Body of pancreas (tissue), 4 donors: Measurements from ENCODE around the gene CLMN.

ENCODE experiments used
- POLR2A ChIP-seq, 3 donors: fragments of 450-650 bp; IDR thresholded peaks; one replicate each; pipeline ENCODE4 v1.6.1; 2016; ENCODE audit warnings: antibody characterized with exemption in 3 of 3, mild to moderate bottlenecking in 2 of 3
- TF ChIP-seq, protein P1 (sequence below), 7 experiments: fragments of 450-650 bp in 4 of 7; fragments of 200-600 bp in 3 of 7; sonication (generic) in 3 of 7; IDR thresholded peaks; one replicate each; pipeline ENCODE4 v1.5.1; 2016 to 2019; ENCODE audit warnings: antibody characterized with exemption in 7 of 7

DNA sequence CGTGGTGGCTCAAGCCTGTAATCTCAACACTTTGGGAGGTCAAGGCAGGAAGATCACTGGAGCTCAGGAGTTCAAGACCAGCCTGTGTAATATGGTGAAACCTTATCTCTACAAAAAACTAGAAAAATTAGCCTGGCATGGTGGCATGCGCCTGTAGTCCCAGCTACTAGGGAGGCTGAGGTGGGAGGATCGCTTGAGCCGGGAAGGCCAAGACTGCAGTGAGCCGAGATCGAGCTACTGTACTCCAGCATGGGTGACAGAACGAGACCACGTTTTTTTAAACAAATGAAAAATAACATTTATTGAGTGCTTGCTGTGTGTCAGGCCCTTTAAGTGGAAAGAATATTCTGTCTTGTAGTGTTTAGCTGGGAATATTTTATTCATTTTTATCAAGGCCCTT is 26.6 kb upstream of the CLMN start:
- TF ChIP-seq, protein P1, sequence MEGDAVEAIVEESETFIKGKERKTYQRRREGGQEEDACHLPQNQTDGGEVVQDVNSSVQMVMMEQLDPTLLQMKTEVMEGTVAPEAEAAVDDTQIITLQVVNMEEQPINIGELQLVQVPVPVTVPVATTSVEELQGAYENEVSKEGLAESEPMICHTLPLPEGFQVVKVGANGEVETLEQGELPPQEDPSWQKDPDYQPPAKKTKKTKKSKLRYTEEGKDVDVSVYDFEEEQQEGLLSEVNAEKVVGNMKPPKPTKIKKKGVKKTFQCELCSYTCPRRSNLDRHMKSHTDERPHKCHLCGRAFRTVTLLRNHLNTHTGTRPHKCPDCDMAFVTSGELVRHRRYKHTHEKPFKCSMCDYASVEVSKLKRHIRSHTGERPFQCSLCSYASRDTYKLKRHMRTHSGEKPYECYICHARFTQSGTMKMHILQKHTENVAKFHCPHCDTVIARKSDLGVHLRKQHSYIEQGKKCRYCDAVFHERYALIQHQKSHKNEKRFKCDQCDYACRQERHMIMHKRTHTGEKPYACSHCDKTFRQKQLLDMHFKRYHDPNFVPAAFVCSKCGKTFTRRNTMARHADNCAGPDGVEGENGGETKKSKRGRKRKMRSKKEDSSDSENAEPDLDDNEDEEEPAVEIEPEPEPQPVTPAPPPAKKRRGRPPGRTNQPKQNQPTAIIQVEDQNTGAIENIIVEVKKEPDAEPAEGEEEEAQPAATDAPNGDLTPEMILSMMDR (IDR thresholded peaks at IDR 0.05): no peak
- TF ChIP-seq POLR2A (IDR thresholded peaks at IDR 0.05): no peak
